ENCODE measurements around the gene ATE1.
A peak's percentile ranks its signal among the peaks of the same experiment; 100 is the strongest.

DNA sequence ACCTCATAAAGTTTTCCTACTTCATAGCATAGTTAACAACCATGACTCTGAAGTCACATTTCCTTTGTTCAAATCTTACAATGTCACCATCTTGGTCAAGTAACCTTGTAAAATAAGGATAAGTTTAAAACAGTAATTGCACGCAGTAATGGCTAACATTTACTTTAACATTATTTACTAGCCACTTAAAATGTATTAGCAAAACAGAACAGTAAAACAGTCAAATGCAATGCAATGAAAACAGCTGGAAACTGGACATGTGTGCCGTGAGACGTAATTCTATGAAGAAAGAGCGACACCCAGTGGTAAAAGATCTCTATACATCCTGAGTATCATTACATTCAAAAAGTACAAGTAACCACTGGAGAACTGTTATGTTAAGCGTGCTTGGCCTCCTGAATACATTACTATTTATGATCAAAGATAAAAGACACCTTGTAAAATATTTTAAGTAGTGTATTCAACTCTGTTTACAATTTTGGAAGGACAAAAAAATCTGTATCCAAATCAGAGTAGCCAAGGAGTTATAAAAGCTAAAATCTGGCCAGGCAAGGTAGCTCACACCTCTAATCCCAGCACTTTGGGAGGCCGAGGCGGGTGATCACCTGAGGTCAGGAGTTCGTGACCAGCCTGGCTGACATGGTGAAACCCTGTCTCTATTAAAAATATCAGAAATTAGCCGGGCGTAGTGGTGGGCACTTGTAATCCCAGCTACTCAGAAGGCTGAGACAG, 27.2 kb downstream of the ATE1 start:
- TF ChIP-seq, protein P1, sequence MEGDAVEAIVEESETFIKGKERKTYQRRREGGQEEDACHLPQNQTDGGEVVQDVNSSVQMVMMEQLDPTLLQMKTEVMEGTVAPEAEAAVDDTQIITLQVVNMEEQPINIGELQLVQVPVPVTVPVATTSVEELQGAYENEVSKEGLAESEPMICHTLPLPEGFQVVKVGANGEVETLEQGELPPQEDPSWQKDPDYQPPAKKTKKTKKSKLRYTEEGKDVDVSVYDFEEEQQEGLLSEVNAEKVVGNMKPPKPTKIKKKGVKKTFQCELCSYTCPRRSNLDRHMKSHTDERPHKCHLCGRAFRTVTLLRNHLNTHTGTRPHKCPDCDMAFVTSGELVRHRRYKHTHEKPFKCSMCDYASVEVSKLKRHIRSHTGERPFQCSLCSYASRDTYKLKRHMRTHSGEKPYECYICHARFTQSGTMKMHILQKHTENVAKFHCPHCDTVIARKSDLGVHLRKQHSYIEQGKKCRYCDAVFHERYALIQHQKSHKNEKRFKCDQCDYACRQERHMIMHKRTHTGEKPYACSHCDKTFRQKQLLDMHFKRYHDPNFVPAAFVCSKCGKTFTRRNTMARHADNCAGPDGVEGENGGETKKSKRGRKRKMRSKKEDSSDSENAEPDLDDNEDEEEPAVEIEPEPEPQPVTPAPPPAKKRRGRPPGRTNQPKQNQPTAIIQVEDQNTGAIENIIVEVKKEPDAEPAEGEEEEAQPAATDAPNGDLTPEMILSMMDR (IDR thresholded peaks at IDR 0.05 in 2 of 3, conservative IDR thresholded peaks at IDR 0.05 in 1 of 3; ENCODE audit: borderline replicate concordance in 1 of 3, insufficient read depth in 1 of 3, low read depth in 2 of 3, low read length in 2 of 3): peak; percentile 70 to 97 (median 71); a peak in 5 of 6 replicates
- no peak for TF ChIP-seq ZNF274 (IDR thresholded peaks at IDR 0.05; ENCODE audit: low read depth, low read length)
- TF ChIP-seq SP1 (IDR thresholded peaks at IDR 0.05; ENCODE audit: low read depth): no peak
- no peak for TF ChIP-seq EZH2 (IDR thresholded peaks at IDR 0.05)
- TF ChIP-seq POLR2AphosphoS5 (IDR thresholded peaks at IDR 0.05; ENCODE audit: low read depth, low read length): no peak
- no peak for TF ChIP-seq JUND (IDR thresholded peaks at IDR 0.05)
- TF ChIP-seq CEBPB (IDR thresholded peaks at IDR 0.05; ENCODE audit: low read depth): no peak
- TF ChIP-seq POLR2A (IDR thresholded peaks at IDR 0.05; ENCODE audit: borderline replicate concordance, extremely low read depth, insufficient read depth, insufficient read length): no peak
- no peak for TF ChIP-seq TCF7L2 (IDR thresholded peaks at IDR 0.05; ENCODE audit: borderline replicate concordance, extremely low read depth, insufficient read depth, insufficient read length)
- TF ChIP-seq, protein P2, sequence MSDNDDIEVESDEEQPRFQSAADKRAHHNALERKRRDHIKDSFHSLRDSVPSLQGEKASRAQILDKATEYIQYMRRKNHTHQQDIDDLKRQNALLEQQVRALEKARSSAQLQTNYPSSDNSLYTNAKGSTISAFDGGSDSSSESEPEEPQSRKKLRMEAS (IDR thresholded peaks at IDR 0.05): peak; percentile 48; the same call in 1 of the 2 replicates
- peak; percentile 83 for TF ChIP-seq RAD21 (IDR thresholded peaks at IDR 0.05; ENCODE audit: low read depth)
- no peak for TF ChIP-seq EZH2phosphoT487 (IDR thresholded peaks at IDR 0.05; ENCODE audit: borderline replicate concordance)

Data from HCT116 (cell line).